ENCODE data around the gene TM7SF2. TPM values are rescaled to one million over a fixed set of nuclear protein-coding genes. Genes with fewer than 3 reads are reported as not detected.

TM7SF2 gene
- total RNA-seq, 2 donors from 2014 or later: 97.9 to 108 TPM

- WGBS, 2 experiments (ENCODE audit: insufficient coverage in 1 of 2, insufficient read length in 1 of 2): 92 to 95% methylated on average over 9 to 11 of the region's 12 CpGs
- no peak for TF ChIP-seq CTCF (conservative IDR thresholded peaks at IDR 0.05)
- no peak overlapping the region for H3K4me3 Mint-ChIP-seq
- no peaks in the 10 kb centered on the region for H3K27me3 ChIP-seq (ENCODE audit: control insufficient read depth, insufficient read depth, low read length, poor library complexity, severe bottlenecking)
- H3K4me1 Mint-ChIP-seq: peaks cover 4% of the 10 kb centered on the region
- peaks cover 39% of the 10 kb centered on the region for H3K36me3 Mint-ChIP-seq (ENCODE audit: low read depth)
- H3K27ac Mint-ChIP-seq: no peak overlapping the region
- H3K4me3 ChIP-seq (ENCODE audit: low read length): no peak overlapping the region
- DNase-seq: peak; percentile 37
- peaks cover 77% of the 10 kb centered on the region for H3K36me3 ChIP-seq (ENCODE audit: control insufficient read depth, insufficient read depth, low read length)
- H3K27me3 Mint-ChIP-seq (ENCODE audit: insufficient read depth): no peaks in the 10 kb centered on the region
- H3K27ac ChIP-seq (ENCODE audit: low read depth, low read length): no peak overlapping the region
- H3K9me3 ChIP-seq (ENCODE audit: control insufficient read depth, low read length): no peaks in the 10 kb centered on the region
- H3K4me1 ChIP-seq (ENCODE audit: control insufficient read depth, insufficient read depth, low read length): no peaks in the 10 kb centered on the region
- no peaks in the 10 kb centered on the region for H3K9me3 Mint-ChIP-seq
- no peak overlapping the region for H3K9ac ChIP-seq (ENCODE audit: extremely low read depth, low read length, poor library complexity, severe bottlenecking)
Observed at GRCh38 chr11:65127473-65128181, 16.0 kb downstream of the TM7SF2 start.

GRCh38 chr11:65128182-65129145, 16.8 kb downstream of the TM7SF2 start:
- Histone ChIP-seq H3K9ac (ENCODE audit: extremely low read depth, low read length, poor library complexity, severe bottlenecking) (no peak overlapping the region), H3K27me3 (ENCODE audit: control insufficient read depth, insufficient read depth, low read length, poor library complexity, severe bottlenecking) (no peaks in the 10 kb centered on the region), H3K4me3 (ENCODE audit: low read length) (no peak overlapping the region), H3K4me1 (ENCODE audit: control insufficient read depth, insufficient read depth, low read length) (no peaks in the 10 kb centered on the region), H3K36me3 (ENCODE audit: control insufficient read depth, insufficient read depth, low read length) (peaks cover 81% of the 10 kb centered on the region), H3K27ac (ENCODE audit: low read depth, low read length) (no peak overlapping the region), H3K9me3 (ENCODE audit: control insufficient read depth, low read length) (no peaks in the 10 kb centered on the region)
- WGBS, 2 experiments (ENCODE audit: insufficient coverage in 1 of 2, insufficient read length in 1 of 2): 93 to 94% methylated on average over 6 to 15 of the region's 15 CpGs
- peak; percentile 39 for DNase-seq
- H3K27me3 Mint-ChIP-seq (ENCODE audit: insufficient read depth): no peaks in the 10 kb centered on the region
- peaks cover 6% of the 10 kb centered on the region for H3K4me1 Mint-ChIP-seq
- TF ChIP-seq CTCF (conservative IDR thresholded peaks at IDR 0.05): no peak
- H3K36me3 Mint-ChIP-seq (ENCODE audit: low read depth): peaks cover 44% of the 10 kb centered on the region
- H3K4me3 Mint-ChIP-seq: no peak overlapping the region
- no peaks in the 10 kb centered on the region for H3K9me3 Mint-ChIP-seq
- H3K27ac Mint-ChIP-seq: peak overlapping the region; percentile 39

GRCh38 chr11:65129649-65130441, 18.2 kb downstream of the TM7SF2 start:
- Mint-ChIP-seq H3K4me3 (no peak overlapping the region), H3K27ac (no peak overlapping the region), H3K36me3 (ENCODE audit: low read depth) (peaks cover 44% of the 10 kb centered on the region), H3K9me3 (no peaks in the 10 kb centered on the region), H3K4me1 (peaks cover 9% of the 10 kb centered on the region), H3K27me3 (ENCODE audit: insufficient read depth) (no peaks in the 10 kb centered on the region)
- TF ChIP-seq CTCF (conservative IDR thresholded peaks at IDR 0.05): peak; percentile 44
- Histone ChIP-seq H3K27me3 (ENCODE audit: control insufficient read depth, insufficient read depth, low read length, poor library complexity, severe bottlenecking) (no peaks in the 10 kb centered on the region), H3K9me3 (ENCODE audit: control insufficient read depth, low read length) (no peaks in the 10 kb centered on the region), H3K27ac (ENCODE audit: low read depth, low read length) (no peak overlapping the region), H3K9ac (ENCODE audit: extremely low read depth, low read length, poor library complexity, severe bottlenecking) (no peak overlapping the region), H3K4me3 (ENCODE audit: low read length) (no peak overlapping the region), H3K4me1 (ENCODE audit: control insufficient read depth, insufficient read depth, low read length) (no peaks in the 10 kb centered on the region), H3K36me3 (ENCODE audit: control insufficient read depth, insufficient read depth, low read length) (peaks cover 69% of the 10 kb centered on the region)
- 94 to 97% methylated on average over 6 to 13 of the region's 13 CpGs for WGBS, 2 experiments (ENCODE audit: insufficient coverage in 1 of 2, insufficient read length in 1 of 2)
- DNase-seq: peak; percentile 65
